Lower leg skin (tissue), 3 donors: ENCODE data around the gene APBA1.

Experiments used
- POLR2A ChIP-seq, 2 donors: fragments of 450-650 bp; IDR thresholded peaks; one replicate each; pipeline ENCODE4 v1.6.1; 2016 to 2017; ENCODE audit warnings: antibody characterized with exemption in 2 of 2, mild to moderate bottlenecking in 1 of 2, moderate library complexity in 1 of 2
- TF ChIP-seq, protein P1 (sequence below), 3 donors: fragments of 450-650 bp; IDR thresholded peaks; one replicate each; pipeline ENCODE4 v1.5.1; 2016; ENCODE audit warnings: antibody characterized with exemption in 3 of 3, mild to moderate bottlenecking in 3 of 3, moderate library complexity in 2 of 3

DNA sequence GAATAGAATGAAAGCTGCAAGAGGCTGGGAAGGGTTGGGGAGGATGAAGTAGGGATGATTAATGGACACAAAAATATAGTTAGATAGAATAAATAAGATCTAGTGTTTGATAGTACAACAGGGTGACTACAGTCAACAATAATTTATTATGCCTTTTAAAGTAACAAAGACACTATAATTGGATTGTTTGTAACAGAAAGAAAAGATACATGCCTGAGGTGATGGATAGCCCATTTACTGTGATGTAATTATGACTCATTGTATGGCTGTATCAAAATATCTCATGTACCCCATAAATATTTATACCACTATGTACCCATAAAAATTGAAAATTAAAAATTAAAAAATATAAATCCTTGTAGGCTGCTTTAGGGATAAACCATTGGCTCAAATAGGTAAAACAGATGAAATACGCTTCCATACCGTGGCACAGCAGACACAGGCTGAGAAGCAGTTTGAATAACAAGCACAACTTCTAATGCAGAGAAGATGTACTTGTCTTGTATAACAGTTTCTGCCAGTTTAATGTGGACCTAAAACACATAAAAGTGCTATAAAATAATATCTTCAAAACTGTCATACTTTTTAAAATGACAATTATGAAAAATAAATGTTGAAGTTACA lies 34.9 kb downstream of the APBA1 start:
- TF ChIP-seq, protein P1, sequence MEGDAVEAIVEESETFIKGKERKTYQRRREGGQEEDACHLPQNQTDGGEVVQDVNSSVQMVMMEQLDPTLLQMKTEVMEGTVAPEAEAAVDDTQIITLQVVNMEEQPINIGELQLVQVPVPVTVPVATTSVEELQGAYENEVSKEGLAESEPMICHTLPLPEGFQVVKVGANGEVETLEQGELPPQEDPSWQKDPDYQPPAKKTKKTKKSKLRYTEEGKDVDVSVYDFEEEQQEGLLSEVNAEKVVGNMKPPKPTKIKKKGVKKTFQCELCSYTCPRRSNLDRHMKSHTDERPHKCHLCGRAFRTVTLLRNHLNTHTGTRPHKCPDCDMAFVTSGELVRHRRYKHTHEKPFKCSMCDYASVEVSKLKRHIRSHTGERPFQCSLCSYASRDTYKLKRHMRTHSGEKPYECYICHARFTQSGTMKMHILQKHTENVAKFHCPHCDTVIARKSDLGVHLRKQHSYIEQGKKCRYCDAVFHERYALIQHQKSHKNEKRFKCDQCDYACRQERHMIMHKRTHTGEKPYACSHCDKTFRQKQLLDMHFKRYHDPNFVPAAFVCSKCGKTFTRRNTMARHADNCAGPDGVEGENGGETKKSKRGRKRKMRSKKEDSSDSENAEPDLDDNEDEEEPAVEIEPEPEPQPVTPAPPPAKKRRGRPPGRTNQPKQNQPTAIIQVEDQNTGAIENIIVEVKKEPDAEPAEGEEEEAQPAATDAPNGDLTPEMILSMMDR (IDR thresholded peaks at IDR 0.05) = no peak
- no peak for TF ChIP-seq POLR2A (IDR thresholded peaks at IDR 0.05)
